ENCODE data around the gene NACAD.

NACAD gene

DNA sequence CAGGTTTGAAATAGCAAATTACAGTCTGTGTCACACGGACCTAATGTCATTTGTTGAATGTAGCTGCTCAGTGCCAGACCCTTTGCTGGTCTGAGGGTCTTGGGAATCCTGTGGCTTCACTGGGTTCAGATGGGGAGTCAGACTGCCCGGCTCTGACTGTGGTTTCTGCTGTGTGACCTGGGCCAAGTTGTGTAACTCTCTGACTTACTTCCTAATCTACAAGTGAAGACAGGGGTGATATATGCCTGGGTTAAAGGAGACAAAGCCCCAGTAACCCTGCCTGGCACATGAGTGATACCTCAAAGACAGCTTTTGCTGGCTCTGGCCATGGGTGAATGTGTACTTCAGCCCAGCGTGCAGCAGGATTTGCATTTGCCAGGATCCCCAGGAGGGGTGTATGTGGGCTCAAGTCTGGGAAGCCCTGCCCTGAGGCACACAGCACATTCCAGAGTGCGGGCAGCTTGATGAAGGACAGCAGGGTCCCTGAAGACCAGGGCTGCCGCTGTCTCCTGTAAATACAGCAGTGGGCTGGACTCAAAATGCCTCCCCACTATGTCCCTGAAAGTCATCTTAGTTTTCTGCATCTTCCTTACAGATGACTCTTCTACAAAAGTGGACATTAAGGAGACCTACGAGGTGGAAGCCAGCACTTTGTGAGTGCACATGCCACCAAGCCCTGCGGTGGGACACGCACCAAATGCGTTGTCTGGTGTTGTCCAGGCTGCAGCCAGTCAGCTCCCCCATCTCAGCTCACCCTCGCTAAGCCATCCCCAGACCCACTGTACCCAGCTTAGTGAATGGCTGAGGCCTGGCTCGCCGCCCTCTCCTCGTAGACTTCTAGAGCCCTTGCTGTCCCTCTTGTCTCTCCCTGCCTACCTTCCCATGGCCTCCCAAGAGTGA, 16.4 kb downstream of the NACAD start:
- peak overlapping the region; percentile 63 for H3K27ac ChIP-seq
- TF ChIP-seq, protein P1, sequence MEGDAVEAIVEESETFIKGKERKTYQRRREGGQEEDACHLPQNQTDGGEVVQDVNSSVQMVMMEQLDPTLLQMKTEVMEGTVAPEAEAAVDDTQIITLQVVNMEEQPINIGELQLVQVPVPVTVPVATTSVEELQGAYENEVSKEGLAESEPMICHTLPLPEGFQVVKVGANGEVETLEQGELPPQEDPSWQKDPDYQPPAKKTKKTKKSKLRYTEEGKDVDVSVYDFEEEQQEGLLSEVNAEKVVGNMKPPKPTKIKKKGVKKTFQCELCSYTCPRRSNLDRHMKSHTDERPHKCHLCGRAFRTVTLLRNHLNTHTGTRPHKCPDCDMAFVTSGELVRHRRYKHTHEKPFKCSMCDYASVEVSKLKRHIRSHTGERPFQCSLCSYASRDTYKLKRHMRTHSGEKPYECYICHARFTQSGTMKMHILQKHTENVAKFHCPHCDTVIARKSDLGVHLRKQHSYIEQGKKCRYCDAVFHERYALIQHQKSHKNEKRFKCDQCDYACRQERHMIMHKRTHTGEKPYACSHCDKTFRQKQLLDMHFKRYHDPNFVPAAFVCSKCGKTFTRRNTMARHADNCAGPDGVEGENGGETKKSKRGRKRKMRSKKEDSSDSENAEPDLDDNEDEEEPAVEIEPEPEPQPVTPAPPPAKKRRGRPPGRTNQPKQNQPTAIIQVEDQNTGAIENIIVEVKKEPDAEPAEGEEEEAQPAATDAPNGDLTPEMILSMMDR (conservative IDR thresholded peaks at IDR 0.05) = no peak
- TF ChIP-seq ZFX (IDR thresholded peaks at IDR 0.05) = no peak

DNA sequence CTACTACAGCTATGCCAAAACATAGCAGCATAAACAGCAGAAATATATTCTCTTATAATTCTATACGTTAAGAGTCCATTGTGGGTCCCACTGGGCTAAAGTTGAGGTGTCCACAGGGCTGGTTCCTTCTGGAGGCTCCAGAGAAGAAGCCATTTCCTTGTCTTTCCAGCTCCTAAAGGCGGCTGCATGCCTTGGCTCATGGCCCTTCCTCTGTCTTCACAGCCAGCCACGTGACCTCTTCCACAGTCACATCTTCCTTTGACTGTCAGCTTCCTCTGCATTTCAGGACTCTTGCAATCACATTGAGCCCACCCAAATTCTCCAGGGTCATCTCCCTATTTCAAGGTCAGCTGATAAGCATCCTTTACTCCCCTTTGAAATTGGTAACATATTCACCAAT, 17.2 kb downstream of the NACAD start:
- TF ChIP-seq, protein P1 (conservative IDR thresholded peaks at IDR 0.05) = no peak
- no peak for TF ChIP-seq ZFX (IDR thresholded peaks at IDR 0.05)

DNA sequence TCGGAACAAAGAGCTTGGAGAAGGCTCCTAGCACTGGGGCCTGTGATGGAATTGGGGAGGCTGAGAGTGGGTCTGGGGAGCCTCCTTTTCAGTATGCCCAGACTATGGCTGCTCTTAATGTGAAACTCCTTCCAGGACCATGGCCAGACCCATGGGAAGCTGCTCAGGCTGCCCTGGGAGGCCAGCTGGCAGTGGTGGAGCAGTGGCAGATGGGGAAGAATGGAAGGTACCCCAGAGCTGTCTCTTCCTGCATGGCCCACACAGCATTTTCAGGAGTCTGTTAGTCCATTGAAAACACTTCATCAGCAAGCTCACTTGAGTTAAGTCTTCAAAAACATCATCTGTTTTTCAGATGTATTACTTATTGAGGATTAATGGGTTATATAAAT, 18.5 kb downstream of the NACAD start:
- TF ChIP-seq, protein P1 (conservative IDR thresholded peaks at IDR 0.05) = no peak
- TF ChIP-seq ZFX (IDR thresholded peaks at IDR 0.05) = no peak
- H3K27ac ChIP-seq = no peak overlapping the region

More for the DNA sequence above, 17.2 kb downstream of the NACAD start:
- no peak overlapping the region for H3K27ac ChIP-seq

DNA sequence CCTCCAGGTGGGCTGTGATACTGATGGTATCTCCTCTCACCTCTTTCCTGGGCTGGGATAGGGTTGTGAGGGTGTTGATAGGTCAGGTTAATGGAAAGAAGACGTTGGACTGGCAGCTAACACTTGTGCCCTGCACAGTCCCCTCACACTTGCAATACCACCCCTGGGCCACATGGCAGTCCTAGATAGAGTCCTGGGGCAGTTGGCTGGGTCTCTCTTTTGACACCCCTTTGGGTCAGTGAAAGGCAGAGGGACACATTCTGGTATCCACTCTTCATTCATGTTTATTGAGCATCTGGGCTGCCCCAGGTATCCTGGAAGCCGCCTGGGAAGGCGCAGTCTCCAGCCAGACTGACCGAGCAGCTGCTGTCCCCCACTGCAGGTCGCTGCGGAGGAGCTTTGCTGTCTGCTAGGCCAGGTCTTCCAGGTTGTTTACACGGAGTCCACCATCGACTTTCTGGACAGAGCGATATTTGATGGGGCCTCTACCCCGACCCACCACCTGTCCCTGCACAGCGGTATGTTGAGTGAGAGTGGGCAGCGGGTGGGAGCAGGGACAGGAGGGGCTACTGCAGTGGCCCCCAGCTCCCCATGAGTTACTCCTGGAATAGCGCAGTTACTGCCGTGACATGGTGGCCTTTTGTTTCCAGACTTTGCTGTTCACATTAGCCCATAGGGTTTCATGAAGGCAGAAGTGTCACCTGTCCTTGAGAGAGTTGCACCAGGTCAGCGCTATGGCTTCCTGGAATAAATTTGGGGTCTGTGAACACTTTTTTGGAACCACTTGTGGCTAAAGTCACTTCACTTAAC, 19.1 kb downstream of the NACAD start:
- no peak for TF ChIP-seq ZFX (IDR thresholded peaks at IDR 0.05)
- TF ChIP-seq, protein P1 (conservative IDR thresholded peaks at IDR 0.05) = no peak
- H3K27ac ChIP-seq = no peak overlapping the region

DNA sequence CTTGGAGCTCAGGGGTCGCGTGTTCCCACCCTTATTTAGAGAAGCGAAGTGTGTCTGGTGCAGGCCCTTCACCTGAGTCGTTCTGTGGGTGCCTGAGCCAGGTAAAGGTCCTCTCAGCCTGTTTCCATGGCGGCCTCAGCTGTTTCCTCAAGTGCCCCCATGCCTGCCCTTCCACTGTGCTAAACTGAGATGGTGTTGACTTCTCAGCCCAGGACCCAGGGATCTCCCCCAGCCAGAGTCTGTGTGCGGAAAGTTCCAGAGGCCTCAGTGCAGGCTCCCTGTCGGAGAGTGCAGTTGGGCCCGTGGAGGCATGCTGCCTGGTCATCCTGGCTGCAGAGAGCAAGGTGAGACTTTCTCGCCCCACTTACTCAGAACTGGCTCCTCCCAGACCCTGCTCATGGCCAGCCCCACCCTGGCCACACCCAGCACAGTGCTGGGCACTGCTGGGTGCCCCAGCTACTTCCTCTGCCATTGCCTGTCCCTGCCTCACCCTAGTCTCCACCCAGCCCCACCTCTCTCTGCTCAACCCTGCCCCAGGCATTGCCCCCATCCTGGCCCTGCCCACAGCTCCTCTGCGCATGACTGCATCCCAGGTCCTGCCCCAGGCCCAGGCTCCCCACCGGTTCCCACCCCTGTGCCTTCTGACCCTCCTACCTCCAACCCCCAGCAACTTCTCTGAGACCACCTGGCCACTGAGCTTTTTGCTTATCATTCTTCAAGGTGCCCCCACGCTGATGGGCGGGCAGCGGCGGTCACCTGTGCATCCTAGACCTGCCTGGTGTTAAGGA, 20.3 kb downstream of the NACAD start:
- TF ChIP-seq, protein P1 (conservative IDR thresholded peaks at IDR 0.05) = no peak
- no peak for TF ChIP-seq ZFX (IDR thresholded peaks at IDR 0.05)

DNA sequence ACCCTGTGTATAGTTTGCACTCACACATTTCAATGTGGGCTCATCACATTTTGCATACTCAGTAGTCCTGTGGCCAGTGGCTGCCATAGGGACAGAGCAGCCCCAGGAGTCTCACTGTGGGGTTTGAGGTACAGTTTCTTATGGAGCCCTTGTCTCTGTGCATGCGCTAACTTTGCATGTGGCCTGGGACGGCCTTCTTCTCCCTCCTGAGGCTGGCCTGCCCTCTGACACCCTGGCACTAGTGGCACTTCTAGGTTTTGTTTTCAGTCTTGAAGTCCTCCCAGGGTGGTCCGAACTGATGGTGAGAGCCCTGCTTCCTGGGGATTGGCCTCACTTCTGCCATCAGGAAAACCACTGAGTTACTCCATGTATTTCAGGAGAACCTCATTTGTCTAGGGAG, 21.2 kb downstream of the NACAD start:
- no peak overlapping the region for H3K27ac ChIP-seq
- TF ChIP-seq, protein P1 (conservative IDR thresholded peaks at IDR 0.05) = no peak
- no peak for TF ChIP-seq ZFX (IDR thresholded peaks at IDR 0.05)

More for the DNA sequence above, 20.3 kb downstream of the NACAD start:
- no peak overlapping the region for H3K27ac ChIP-seq
